CD4-positive, alpha-beta T cell (primary cell): ENCODE measurements around the gene SMIM28. TPM values are rescaled to one million over a fixed set of nuclear protein-coding genes. Genes with fewer than 3 reads are reported as not detected.

Experiments used
- ATAC-seq: fragments of 200-7000 bp; cut with Tn5 transposase; one replicate; pipeline ENCODE4 v1.10.0; 2022; ENCODE audit warnings: mild to moderate bottlenecking; ENCODE audit not compliant: poor library complexity
- CTCF ChIA-PET: fragments of 350-600 bp; sonication (Branson Sonifier 250); formaldehyde crosslinking; loops from one replicate; lab custom pipeline; 2021; ENCODE audit warnings: antibody characterized with exemption, inconsistent platforms; lab: Charles Lee
- POLR2A ChIA-PET: fragments of 350-600 bp; sonication (Branson Sonifier 250); formaldehyde crosslinking; loops from one replicate; lab custom pipeline; 2021; ENCODE audit warnings: antibody characterized with exemption, inconsistent platforms; lab: Charles Lee
- DNase-seq, 14 experiments: peaks; one replicate each; pipeline ENCODE4 v3.0.0-alpha.2; 2013 to 2020; ENCODE audit warnings: mixed read lengths in 2 of 14
- H3K27ac ChIP-seq, 2 donors: one replicate each; pipeline versions ENCODE4 v1.5.1 to v1.7.0; 2013; ENCODE audit warnings: low read length in 2 of 2, low read depth in 1 of 2, mild to moderate bottlenecking in 1 of 2
- H3K27me3 ChIP-seq, 2 experiments: 1 replicate in 1 of 2; 2 replicates in 1 of 2; pipeline versions ENCODE4 v1.6.1 to v1.7.0; 2013; ENCODE audit warnings: low read length in 2 of 2, control low read depth in 1 of 2, mild to moderate bottlenecking in 1 of 2, moderate library complexity in 1 of 2; ENCODE audit not compliant: insufficient read depth in 2 of 2, control insufficient read depth in 1 of 2
- H3K36me3 ChIP-seq: one replicate; pipeline ENCODE4 v1.6.1; 2013; ENCODE audit warnings: low read length, control low read depth; ENCODE audit not compliant: insufficient read depth
- H3K4me1 ChIP-seq: one replicate; pipeline ENCODE4 v1.6.1; 2013; ENCODE audit warnings: low read length, control low read depth; ENCODE audit not compliant: insufficient read depth
- H3K4me3 ChIP-seq: one replicate; pipeline ENCODE4 v1.5.1; 2013; ENCODE audit warnings: mild to moderate bottlenecking, low read length, moderate library complexity
- H3K9me3 ChIP-seq, 2 experiments: 1 replicate in 1 of 2; 2 replicates in 1 of 2; pipeline versions ENCODE4 v1.6.1 to v1.7.0; 2013; ENCODE audit warnings: low read length in 2 of 2, mild to moderate bottlenecking in 2 of 2, control low read depth in 1 of 2, moderate library complexity in 1 of 2; ENCODE audit not compliant: control insufficient read depth in 1 of 2, insufficient read depth in 1 of 2
- H3K27ac Mint-ChIP-seq: one replicate; pipeline ENCODE4 v1.8.0; 2020; ENCODE audit warnings: mixed read lengths
- H3K27me3 Mint-ChIP-seq: one replicate; pipeline ENCODE4 v1.8.0; 2021; ENCODE audit warnings: mixed read lengths
- H3K36me3 Mint-ChIP-seq: one replicate; pipeline ENCODE4 v1.8.0; 2021; ENCODE audit warnings: low read depth, mixed read lengths
- H3K4me1 Mint-ChIP-seq: one replicate; pipeline ENCODE4 v1.8.0; 2021; ENCODE audit warnings: low read depth, mixed read lengths
- H3K4me3 Mint-ChIP-seq: one replicate; pipeline ENCODE4 v1.8.0; 2020; ENCODE audit warnings: mild to moderate bottlenecking, mixed read lengths
- H3K9me3 Mint-ChIP-seq: one replicate; pipeline ENCODE4 v1.8.0; 2020; ENCODE audit warnings: mixed read lengths
- CTCF ChIP-seq: fragments of 200-600 bp; IDR thresholded peaks from one replicate; pipeline ENCODE4 v1.8.0; 2022; ENCODE audit warnings: antibody characterized with exemption, mild to moderate bottlenecking
- intact Hi-C, 2 experiments: fragments of 100-400 bp; cut with DNase I in 1 of 2; cut with micrococcal nuclease in 1 of 2; formaldehyde crosslinking; loops; one replicate each; pipeline versions ENCODE4 v1.15.1 to v1.9.0; 2023 to 2025; cut with DNase I, micrococcal nuclease
- polyA plus RNA-seq, 2 donors: library from polyadenylated mRNA; unstranded; fragments of 120-200 nt; gene quantifications; one replicate each; pipeline ENCODE4 v1.2.1, GENCODE V29; 2013
- total RNA-seq, 174 experiments: library from RNA in 2 of 174; stranded (reverse) in 2 of 174; gene quantifications; one replicate each; pipeline ENCODE4 v1.2.3 and lab custom pipeline; 2021 to 2026

SMIM28 gene
- total RNA-seq (not detected), total RNA-seq (lab: John Stamatoyannopoulos, UW) (0 to 0.06 (median 0) reads per million in 172 experiments)
- polyA plus RNA-seq (2013, experiment 1 of 2), result not detected
- not detected for polyA plus RNA-seq (2013, experiment 2 of 2)

- H3K9me3 Mint-ChIP-seq, result no peaks in the 10 kb centered on the region
- H3K27ac Mint-ChIP-seq, result no peak within 1 kb of the TSS
- no peaks in the 10 kb centered on the region for H3K4me1 ChIP-seq
- ATAC-seq (no peak), DNase-seq (no peak)
- peaks cover 8% of the 10 kb centered on the region for H3K27me3 Mint-ChIP-seq
- no peak within 1 kb of the TSS for H3K4me3 Mint-ChIP-seq
- H3K27me3 ChIP-seq, result no peaks in the 10 kb centered on the region
- TF ChIP-seq CTCF, result no peak
- no peak within 1 kb of the TSS for H3K4me3 ChIP-seq
- H3K36me3 Mint-ChIP-seq, result no peaks in the 10 kb centered on the region
- no peaks in the 10 kb centered on the region for H3K9me3 ChIP-seq
- CTCF ChIA-PET, result no interaction called here
- POLR2A ChIA-PET, result no interaction called here
- intact Hi-C loops, result no loop called here
- H3K4me1 Mint-ChIP-seq, result no peaks in the 10 kb centered on the region
- no peaks in the 10 kb centered on the region for H3K36me3 ChIP-seq
- no peak within 1 kb of the TSS for H3K27ac ChIP-seq
Observed at GRCh38 chr6:138377844-138378243, at the start of gene SMIM28. SMIM28 (plus strand) TSS chr6:138377905; CDS start chr6:138378073, 168 bp downstream.

GRCh38 chr6:138328210-138328609, 49.5 kb upstream of the SMIM28 start:
- H3K4me3 ChIP-seq, result no peak overlapping the region
- ChIA-PET CTCF (no interaction called here), POLR2A (no interaction called here)
- peaks cover 6% of the 10 kb centered on the region for H3K27me3 Mint-ChIP-seq
- H3K36me3 Mint-ChIP-seq, result no peaks in the 10 kb centered on the region
- no peaks in the 10 kb centered on the region for H3K36me3 ChIP-seq
- no peaks in the 10 kb centered on the region for H3K4me1 Mint-ChIP-seq
- H3K27ac ChIP-seq, result no peak overlapping the region
- no peaks in the 10 kb centered on the region for H3K9me3 Mint-ChIP-seq
- H3K27me3 ChIP-seq, result no peaks in the 10 kb centered on the region
- no peak for TF ChIP-seq CTCF
- no peak overlapping the region for H3K27ac Mint-ChIP-seq
- ATAC-seq (no peak), DNase-seq (no peak)
- H3K9me3 ChIP-seq, result peaks cover 0 to 3% of the 10 kb centered on the region in 2 experiments
- intact Hi-C loops, result no loop called here
- H3K4me1 ChIP-seq, result no peaks in the 10 kb centered on the region
- no peak overlapping the region for H3K4me3 Mint-ChIP-seq

- H3K36me3 ChIP-seq, result no peaks in the 10 kb centered on the region
- no peak overlapping the region for H3K4me3 ChIP-seq
- ATAC-seq (no peak), DNase-seq (no peak)
- H3K4me3 Mint-ChIP-seq, result no peak overlapping the region
- ChIA-PET POLR2A (no interaction called here), CTCF (no interaction called here)
- no peak overlapping the region for H3K27ac ChIP-seq
- no peaks in the 10 kb centered on the region for H3K4me1 Mint-ChIP-seq
- H3K9me3 Mint-ChIP-seq, result no peaks in the 10 kb centered on the region
- intact Hi-C loops, result no loop called here
- H3K27me3 Mint-ChIP-seq, result peaks cover 10% of the 10 kb centered on the region
- H3K36me3 Mint-ChIP-seq, result no peaks in the 10 kb centered on the region
- TF ChIP-seq CTCF, result no peak
- H3K27ac Mint-ChIP-seq, result no peak overlapping the region
- H3K4me1 ChIP-seq, result no peaks in the 10 kb centered on the region
- H3K9me3 ChIP-seq, result peaks cover 0 to 7% of the 10 kb centered on the region in 2 experiments
- no peaks in the 10 kb centered on the region for H3K27me3 ChIP-seq
Observed at GRCh38 chr6:138330763-138331162, 46.9 kb upstream of the SMIM28 start.
